Stomach (tissue), 9 donors: ENCODE results near the gene IFNL1. TPM values are rescaled to one million over a fixed set of nuclear protein-coding genes. Genes with fewer than 3 reads are reported as not detected.
"Not testable (repeated sequence)": the region's sequence is repeated elsewhere in the genome, so short reads cannot be mapped to it uniquely, and the experiment has no call there.

Experiments
- DNase-seq, 2 donors: peaks; one replicate each; pipeline versions ENCODE4 v3.0.0 to v3.0.0-alpha.2; 2013 to 2019
- H3K27ac ChIP-seq, 5 donors: fragments of 200-600 bp in 4 of 5; sonication (generic) in 4 of 5; one replicate each; pipeline ENCODE4 v1.5.1; 2013 to 2019; ENCODE audit warnings: mild to moderate bottlenecking in 1 of 5, moderate library complexity in 1 of 5
- H3K27me3 ChIP-seq, 3 donors: fragments of 200-600 bp; sonication (generic); one replicate each; pipeline ENCODE4 v1.5.1; 2017 to 2019; ENCODE audit warnings: mixed run types in 1 of 3
- H3K36me3 ChIP-seq, 4 donors: fragments of 200-600 bp; sonication (generic); 1 replicate in 3 of 4; 2 replicates in 1 of 4; pipeline ENCODE4 v1.5.1; 2016 to 2019
- H3K4me1 ChIP-seq, 4 donors: fragments of 200-600 bp; sonication (generic); one replicate each; pipeline ENCODE4 v1.5.1; 2016 to 2019
- H3K4me3 ChIP-seq, 4 donors: fragments of 200-600 bp; sonication (generic) in 3 of 4; one replicate each; pipeline ENCODE4 v1.5.1; 2016 to 2019; ENCODE audit warnings: mild to moderate bottlenecking in 1 of 4
- H3K9me3 ChIP-seq, 4 donors: fragments of 200-600 bp; sonication (generic); one replicate each; pipeline ENCODE4 v1.5.1; 2016 to 2019
- EP300 ChIP-seq: sonication (generic); formaldehyde crosslinking; IDR thresholded peaks from one replicate; pipeline ENCODE4 v1.6.1; 2017; ENCODE audit warnings: antibody characterized with exemption
- POLR2A ChIP-seq, 4 donors: fragments of 450-650 bp; IDR thresholded peaks; one replicate each; pipeline ENCODE4 v1.6.1; 2016; ENCODE audit warnings: antibody characterized with exemption in 4 of 4, control low read depth in 2 of 4, mild to moderate bottlenecking in 1 of 4, moderate library complexity in 1 of 4
- POLR2AphosphoS5 ChIP-seq, 3 donors: sonication (generic); formaldehyde crosslinking; IDR thresholded peaks; one replicate each; pipeline ENCODE4 v1.6.1; 2016; ENCODE audit warnings: antibody characterized with exemption in 3 of 3
- WGBS, 5 donors: extraction: QIAGEN DNeasy Blood & Tissue Kit in 3 of 5; methylation state at CpG; one replicate each; pipeline versions ENCODE4 v1.1.5 to v1.1.7; 2013 to 2018; 5-methylcytosine and 5-hydroxymethylcytosine counted together
- intact Hi-C: fragments of 100-400 bp; cut with DNase I; formaldehyde crosslinking; loops from one replicate; pipeline ENCODE4 v1.15.1; 2023; ENCODE audit warnings: low total_unique reads
- polyA plus RNA-seq, 3 donors: library from polyadenylated mRNA; stranded (reverse); fragments of 200-250 nt; gene quantifications; one replicate each; pipeline ENCODE4 v1.2.3, GENCODE V29; 2013
- total RNA-seq, 5 donors: library from RNA; depleted of rRNA; stranded (reverse); fragments of >200 nt; gene quantifications; one replicate each; pipeline versions ENCODE4 v1.1.0 to v1.2.3, GENCODE V29; 2014 to 2016
- TF ChIP-seq, protein P1 (sequence below), 7 experiments: fragments of 450-650 bp in 4 of 7; fragments of 200-600 bp in 3 of 7; sonication (generic) in 3 of 7; IDR thresholded peaks; one replicate each; pipeline ENCODE4 v1.5.1; 2016 to 2019; ENCODE audit warnings: antibody characterized with exemption in 7 of 7, control low read depth in 2 of 7, mild to moderate bottlenecking in 1 of 7
- donor health status: healthy with polysubstance abuse.
- donor health status: Bipolar disorder and iron deficiency.
- donor health status: healthy.

IFNL1 gene
- total and polyA plus RNA-seq, 8 donors: not detected

DNA sequence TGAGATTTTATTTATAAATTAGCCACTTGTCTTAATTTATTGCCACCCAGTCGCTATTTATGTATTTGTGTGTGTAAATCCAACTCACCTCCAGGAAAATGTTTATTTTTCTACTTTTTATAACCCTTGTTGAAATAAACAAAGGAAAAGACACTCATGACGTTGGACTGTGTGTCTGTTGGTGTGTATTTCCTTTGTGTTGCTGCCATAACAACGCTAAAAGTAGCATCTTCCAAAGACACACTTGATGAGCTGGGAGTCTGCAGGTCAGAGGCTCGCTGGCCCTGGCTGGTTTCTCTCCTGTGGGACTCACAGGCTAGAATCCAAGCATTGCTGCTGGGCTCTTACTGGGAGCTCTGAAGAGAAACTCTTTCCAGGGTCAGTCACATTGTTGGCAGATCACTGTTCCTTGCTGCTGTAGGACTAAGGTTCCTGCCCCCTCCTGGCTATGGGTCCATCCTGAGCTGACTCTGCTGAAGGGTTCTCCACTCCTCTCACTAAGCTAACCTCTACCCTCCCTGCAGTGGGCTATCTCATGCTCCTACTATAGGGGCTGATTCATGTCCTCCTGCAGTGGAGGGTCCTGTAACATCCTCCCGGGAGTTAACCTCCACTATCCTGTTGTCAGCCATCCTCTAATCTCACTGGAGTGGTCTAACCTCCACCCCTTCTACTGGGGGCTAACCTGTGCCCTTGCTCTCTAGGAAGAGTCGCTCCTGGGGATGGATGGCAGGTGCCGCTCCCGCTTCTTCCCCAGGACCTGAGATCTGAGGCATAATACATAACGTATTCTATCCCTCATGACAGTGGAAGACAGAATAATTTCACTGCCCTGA, 26.0 kb upstream of the IFNL1 start:
- H3K27ac ChIP-seq: no peak overlapping the region
- intact Hi-C loops: no loop called here
- no peak overlapping the region for H3K4me3 ChIP-seq
- 70 to 78% (median 77%) methylated on average over 9 of the region's 9 CpGs for WGBS, 5 donors
- TF ChIP-seq POLR2AphosphoS5 (IDR thresholded peaks at IDR 0.05): no peak
- TF ChIP-seq, protein P1, sequence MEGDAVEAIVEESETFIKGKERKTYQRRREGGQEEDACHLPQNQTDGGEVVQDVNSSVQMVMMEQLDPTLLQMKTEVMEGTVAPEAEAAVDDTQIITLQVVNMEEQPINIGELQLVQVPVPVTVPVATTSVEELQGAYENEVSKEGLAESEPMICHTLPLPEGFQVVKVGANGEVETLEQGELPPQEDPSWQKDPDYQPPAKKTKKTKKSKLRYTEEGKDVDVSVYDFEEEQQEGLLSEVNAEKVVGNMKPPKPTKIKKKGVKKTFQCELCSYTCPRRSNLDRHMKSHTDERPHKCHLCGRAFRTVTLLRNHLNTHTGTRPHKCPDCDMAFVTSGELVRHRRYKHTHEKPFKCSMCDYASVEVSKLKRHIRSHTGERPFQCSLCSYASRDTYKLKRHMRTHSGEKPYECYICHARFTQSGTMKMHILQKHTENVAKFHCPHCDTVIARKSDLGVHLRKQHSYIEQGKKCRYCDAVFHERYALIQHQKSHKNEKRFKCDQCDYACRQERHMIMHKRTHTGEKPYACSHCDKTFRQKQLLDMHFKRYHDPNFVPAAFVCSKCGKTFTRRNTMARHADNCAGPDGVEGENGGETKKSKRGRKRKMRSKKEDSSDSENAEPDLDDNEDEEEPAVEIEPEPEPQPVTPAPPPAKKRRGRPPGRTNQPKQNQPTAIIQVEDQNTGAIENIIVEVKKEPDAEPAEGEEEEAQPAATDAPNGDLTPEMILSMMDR (IDR thresholded peaks at IDR 0.05): no peak
- peaks cover 0 to 4% (median 2%) of the 10 kb centered on the region in 4 donors for H3K4me1 ChIP-seq
- peak in 1 of 2 donors; percentile 11 for DNase-seq
- peaks cover under 1 to 57% (median 6%) of the 10 kb centered on the region in 3 donors for H3K27me3 ChIP-seq
- no peaks in the 10 kb centered on the region for H3K9me3 ChIP-seq
- H3K36me3 ChIP-seq: no peaks in the 10 kb centered on the region

DNA sequence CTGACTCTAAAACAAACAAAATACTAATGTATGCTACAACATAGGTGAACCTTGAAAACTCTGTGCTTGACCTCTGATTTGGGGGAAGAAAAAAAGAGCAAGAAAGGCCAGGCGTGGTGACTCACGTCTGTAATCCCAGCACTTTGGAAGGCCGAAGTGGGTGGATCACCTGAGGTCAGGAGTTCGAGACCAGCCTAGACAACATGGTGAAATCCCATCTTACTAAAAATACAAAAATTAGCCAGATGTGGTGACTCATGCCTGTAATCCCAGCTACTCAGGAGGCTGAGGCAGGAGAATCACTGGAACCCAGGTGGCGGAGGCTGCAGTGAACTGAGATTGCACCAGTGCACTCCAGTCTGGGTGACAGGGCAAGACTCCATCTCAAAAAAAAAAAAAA, 22.3 kb upstream of the IFNL1 start:
- intact Hi-C loops, H3K4me3 ChIP-seq, DNase-seq, H3K27ac ChIP-seq, H3K36me3 ChIP-seq, H3K9me3 ChIP-seq, H3K4me1 ChIP-seq: not testable (repeated sequence)
- 78 to 91% (median 85%) methylated on average over 5 of the region's 5 CpGs for WGBS, 5 donors
- H3K27me3 ChIP-seq: peaks cover 0 to 45% (median 0%) of the 10 kb centered on the region in 3 donors

DNA sequence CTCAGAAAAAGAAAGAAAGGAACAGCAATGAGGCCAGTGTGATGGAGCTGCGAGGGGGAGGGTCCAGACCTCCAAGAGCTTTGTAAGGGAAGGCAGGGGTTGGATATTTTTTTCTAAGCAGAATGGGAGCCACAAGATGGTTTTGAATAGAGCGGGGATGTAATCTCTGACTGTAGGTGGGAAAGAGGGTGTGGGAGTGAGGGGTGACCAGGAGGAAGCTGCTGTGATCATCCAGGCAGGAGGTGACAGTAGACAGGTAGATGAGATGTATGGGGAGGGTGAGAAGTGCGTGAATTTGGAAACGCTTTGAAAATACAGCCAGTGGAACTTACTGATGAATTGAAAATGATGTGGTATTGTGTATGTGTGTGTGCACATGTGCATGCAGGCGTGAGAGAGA, 20.6 kb upstream of the IFNL1 start:
- H3K4me1 ChIP-seq: no peaks in the 10 kb centered on the region
- H3K36me3 ChIP-seq: no peaks in the 10 kb centered on the region
- TF ChIP-seq POLR2AphosphoS5 (IDR thresholded peaks at IDR 0.05) (no peak), EP300 (no peak)
- no peaks in the 10 kb centered on the region for H3K9me3 ChIP-seq
- intact Hi-C loops: no loop called here
- no peak for DNase-seq
- H3K4me3 ChIP-seq: no peak overlapping the region
- 81 to 85% (median 83%) methylated on average over 5 of the region's 5 CpGs for WGBS, 5 donors
- H3K27ac ChIP-seq: no peak overlapping the region
- H3K27me3 ChIP-seq: peaks cover 0 to 28% (median 0%) of the 10 kb centered on the region in 3 donors

DNA sequence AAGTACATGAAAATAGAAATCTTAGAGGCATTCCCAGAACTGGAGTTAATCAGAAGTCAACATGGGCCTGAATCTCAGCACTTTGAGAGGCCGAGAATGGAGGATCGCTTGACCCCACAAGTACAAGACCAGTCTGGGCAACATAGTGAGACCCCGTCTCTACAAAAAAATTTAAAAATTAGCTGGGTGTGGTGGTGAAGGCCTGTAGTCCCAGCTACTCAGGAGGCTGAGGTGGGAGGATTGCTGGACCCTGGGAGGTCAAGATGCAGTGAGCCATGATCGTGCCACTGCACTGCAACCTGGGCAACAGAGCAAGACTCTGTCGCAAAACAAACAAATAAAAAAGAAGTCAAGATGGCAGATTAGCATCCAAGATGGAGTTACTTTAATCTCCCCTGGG, 19.5 kb upstream of the IFNL1 start:
- H3K36me3 ChIP-seq: no peaks in the 10 kb centered on the region
- no peak for DNase-seq
- H3K9me3 ChIP-seq: peaks cover 0 to 8% (median 0%) of the 10 kb centered on the region in 4 donors
- no peak overlapping the region for H3K27ac ChIP-seq
- H3K4me3 ChIP-seq: no peak overlapping the region
- H3K27me3 ChIP-seq: peaks cover 0 to 18% (median 0%) of the 10 kb centered on the region in 3 donors
- intact Hi-C loops: no loop called here
- H3K4me1 ChIP-seq: no peaks in the 10 kb centered on the region
- no peak for TF ChIP-seq EP300
- no peak for TF ChIP-seq POLR2AphosphoS5 (IDR thresholded peaks at IDR 0.05)
- TF ChIP-seq, protein P1 (IDR thresholded peaks at IDR 0.05): no peak
- TF ChIP-seq POLR2A (IDR thresholded peaks at IDR 0.05): no peak
- 88 to 95% (median 94%) methylated on average over 5 of the region's 5 CpGs for WGBS, 5 donors

DNA sequence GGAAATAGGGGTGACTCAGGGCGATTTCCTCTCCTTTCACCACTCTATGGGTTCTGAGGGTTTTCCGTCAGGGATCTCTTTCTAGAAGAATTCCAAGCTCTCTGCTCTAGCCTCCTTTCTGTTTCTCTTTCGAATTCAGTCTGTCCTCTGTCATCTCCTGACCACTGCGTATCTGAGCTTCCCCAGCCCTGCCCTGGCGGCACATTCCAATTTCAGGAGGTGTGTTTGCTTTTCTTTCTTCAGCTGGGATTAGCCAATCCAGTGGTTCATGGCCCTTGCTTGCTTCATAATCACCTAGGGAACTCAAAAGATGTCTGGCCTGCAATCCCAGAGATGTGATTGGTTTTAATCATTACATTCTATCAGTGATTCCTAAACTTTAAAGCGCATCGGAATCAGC, 18.6 kb upstream of the IFNL1 start:
- WGBS, 5 donors: 54 to 67% (median 56%) methylated on average over 7 of the region's 7 CpGs
- Histone ChIP-seq H3K27me3 (peaks cover 0 to 18% (median 0%) of the 10 kb centered on the region in 3 donors), H3K4me1 (no peaks in the 10 kb centered on the region), H3K9me3 (peaks cover 0 to 17% (median 0%) of the 10 kb centered on the region in 4 donors), H3K4me3 (no peak overlapping the region), H3K27ac (no peak overlapping the region), H3K36me3 (no peaks in the 10 kb centered on the region)
- peak in 1 of 2 donors; percentile 56 for DNase-seq
- peak in 1 of 3 donors; percentile 11 for TF ChIP-seq POLR2AphosphoS5 (IDR thresholded peaks at IDR 0.05)
- TF ChIP-seq, protein P1 (IDR thresholded peaks at IDR 0.05): no peak
- intact Hi-C loops: no loop called here
